Measurements from ENCODE around the gene THTPA. TPM values are rescaled to one million over a fixed set of nuclear protein-coding genes. Genes with fewer than 3 reads are reported as not detected.

The THTPA gene, protein sequence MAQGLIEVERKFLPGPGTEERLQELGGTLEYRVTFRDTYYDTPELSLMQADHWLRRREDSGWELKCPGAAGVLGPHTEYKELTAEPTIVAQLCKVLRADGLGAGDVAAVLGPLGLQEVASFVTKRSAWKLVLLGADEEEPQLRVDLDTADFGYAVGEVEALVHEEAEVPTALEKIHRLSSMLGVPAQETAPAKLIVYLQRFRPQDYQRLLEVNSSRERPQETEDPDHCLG
- 11.8 TPM for total RNA-seq (2013)
- polyA plus RNA-seq (10 to 100 TPM; 15.3 to 18.2 (median 17.0) TPM), polyA minus RNA-seq (9.9 and 12.9 TPM in 2 replicates), total RNA-seq (1.3 to 6.6 (median 3.7) reads per million in 11 experiments)

GRCh38 chr14:23555882-23556699, at the start of gene THTPA:
Gene THTPA (plus strand): TSS chr14:23556271. CDS start chr14:23556758, 487 bp downstream.
- H3K4me1 Mint-ChIP-seq, result peaks cover 25% of the 10 kb centered on the region
- H4K20me1 ChIP-seq (ENCODE audit: insufficient read depth, low read length), result peaks cover 6% of the 10 kb centered on the region
- H3K36me3 Mint-ChIP-seq, result peaks cover 25 to 33% of the 10 kb centered on the region in 2 donors
- intact Hi-C loops (cut with micrococcal nuclease), result no loop called here
- no peaks in the 10 kb centered on the region for H3K9me3 Mint-ChIP-seq
- H3K79me2 ChIP-seq (ENCODE audit: insufficient read depth, low read length), result peaks cover 18% of the 10 kb centered on the region
- peaks cover 25 to 35% of the 10 kb centered on the region in 2 donors for H3K36me3 ChIP-seq (replicated peaks in 1 of 2; ENCODE audit: control insufficient read depth in 1 of 2, insufficient read depth in 2 of 2, low read length in 2 of 2)
- WGBS (ENCODE audit: insufficient coverage), result 1% methylated on average over 49 of the region's 54 CpGs
- peaks cover 0 to 1% (median 0%) of the 10 kb centered on the region in 3 donors for H3K27me3 Mint-ChIP-seq (ENCODE audit: low read depth in 3 of 3)
- H3K27ac ChIP-seq (ENCODE audit: low read depth in 1 of 2, low read length in 2 of 2), result peak within 1 kb of the TSS; percentile 33 to 91
- peak within 1 kb of the TSS; percentile 85 for H3K9ac ChIP-seq (ENCODE audit: insufficient read depth, low read length, poor library complexity, severe bottlenecking)
- H3K27ac Mint-ChIP-seq, result peak within 1 kb of the TSS; percentile 78 to 95 (median 92)
- H3K4me3 ChIP-seq (replicated peaks in 1 of 3; ENCODE audit: low read depth in 2 of 3, low read length in 3 of 3), result peak within 1 kb of the TSS; percentile 52 to 99 (median 70)
- peak within 1 kb of the TSS; percentile 79 for H3K4me2 ChIP-seq (replicated peaks; ENCODE audit: extremely low read depth, low read length, poor library complexity, severe bottlenecking)
- peak within 1 kb of the TSS; percentile 95 for H2AFZ ChIP-seq (ENCODE audit: insufficient read depth, low read depth, low read length, poor library complexity, severe bottlenecking)
- H3K4me1 ChIP-seq (ENCODE audit: control insufficient read depth in 1 of 2, insufficient read depth in 2 of 2, low read length in 2 of 2), result peaks cover 19 to 31% of the 10 kb centered on the region in 2 donors
- peak; percentile 76 to 84 (median 82) for DNase-seq
- no peaks in the 10 kb centered on the region for H3K9me3 ChIP-seq (replicated peaks in 1 of 2; ENCODE audit: control insufficient read depth in 1 of 2, insufficient read depth in 1 of 2, low read length in 2 of 2)
- TF ChIP-seq, protein P1, sequence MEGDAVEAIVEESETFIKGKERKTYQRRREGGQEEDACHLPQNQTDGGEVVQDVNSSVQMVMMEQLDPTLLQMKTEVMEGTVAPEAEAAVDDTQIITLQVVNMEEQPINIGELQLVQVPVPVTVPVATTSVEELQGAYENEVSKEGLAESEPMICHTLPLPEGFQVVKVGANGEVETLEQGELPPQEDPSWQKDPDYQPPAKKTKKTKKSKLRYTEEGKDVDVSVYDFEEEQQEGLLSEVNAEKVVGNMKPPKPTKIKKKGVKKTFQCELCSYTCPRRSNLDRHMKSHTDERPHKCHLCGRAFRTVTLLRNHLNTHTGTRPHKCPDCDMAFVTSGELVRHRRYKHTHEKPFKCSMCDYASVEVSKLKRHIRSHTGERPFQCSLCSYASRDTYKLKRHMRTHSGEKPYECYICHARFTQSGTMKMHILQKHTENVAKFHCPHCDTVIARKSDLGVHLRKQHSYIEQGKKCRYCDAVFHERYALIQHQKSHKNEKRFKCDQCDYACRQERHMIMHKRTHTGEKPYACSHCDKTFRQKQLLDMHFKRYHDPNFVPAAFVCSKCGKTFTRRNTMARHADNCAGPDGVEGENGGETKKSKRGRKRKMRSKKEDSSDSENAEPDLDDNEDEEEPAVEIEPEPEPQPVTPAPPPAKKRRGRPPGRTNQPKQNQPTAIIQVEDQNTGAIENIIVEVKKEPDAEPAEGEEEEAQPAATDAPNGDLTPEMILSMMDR (IDR thresholded peaks at IDR 0.05), result no peak
- H3K27me3 ChIP-seq (ENCODE audit: control insufficient read depth in 2 of 2, insufficient read depth in 2 of 2, low read length in 2 of 2), result no peaks in the 10 kb centered on the region
- peak within 1 kb of the TSS; percentile 88 to 93 for H3K4me3 Mint-ChIP-seq

DNA sequence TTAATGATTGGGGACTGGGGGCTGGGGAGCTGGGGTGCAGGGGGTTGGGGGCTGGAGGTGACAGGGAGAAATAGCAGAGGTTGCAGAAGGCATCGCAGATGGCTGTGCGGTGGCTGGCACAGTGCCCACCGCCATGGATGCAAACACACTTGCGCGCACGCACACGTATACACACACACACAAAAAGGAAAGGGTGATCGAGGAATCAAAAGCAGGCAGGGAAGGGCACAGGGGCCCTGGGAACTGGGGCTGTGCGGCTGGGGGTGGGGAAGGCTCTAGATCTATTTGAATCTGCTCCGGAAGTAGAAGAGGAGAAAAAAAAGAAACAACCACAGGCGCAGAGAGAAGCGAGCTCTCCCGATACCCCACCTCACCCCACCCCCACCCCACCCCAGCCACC, 43.9 kb upstream of the THTPA start:
- WGBS (ENCODE audit: insufficient coverage), result no CpG with 5 or more reads among the region's 13 CpGs
- H3K4me1 ChIP-seq (ENCODE audit: control insufficient read depth in 1 of 2, insufficient read depth in 2 of 2, low read length in 2 of 2), result no peaks in the 10 kb centered on the region
- peaks cover 0 to 8% (median 3%) of the 10 kb centered on the region in 3 donors for H3K27me3 Mint-ChIP-seq (ENCODE audit: low read depth in 3 of 3)
- H4K20me1 ChIP-seq (ENCODE audit: insufficient read depth, low read length), result no peaks in the 10 kb centered on the region
- TF ChIP-seq, protein P1 (IDR thresholded peaks at IDR 0.05), result no peak
- H3K4me3 Mint-ChIP-seq, result peak overlapping the region; percentile 40 to 76
- intact Hi-C loops (cut with micrococcal nuclease), result no loop called here
- H3K27ac Mint-ChIP-seq, result peak overlapping the region in 1 of 7 donors; percentile 25
- H2AFZ ChIP-seq (ENCODE audit: insufficient read depth, low read depth, low read length, poor library complexity, severe bottlenecking), result no peak overlapping the region
- no peaks in the 10 kb centered on the region for H3K27me3 ChIP-seq (ENCODE audit: control insufficient read depth in 2 of 2, insufficient read depth in 2 of 2, low read length in 2 of 2)
- no peak overlapping the region for H3K27ac ChIP-seq (ENCODE audit: low read depth in 1 of 2, low read length in 2 of 2)
- no peak overlapping the region for H3K4me3 ChIP-seq (replicated peaks in 1 of 3; ENCODE audit: low read depth in 2 of 3, low read length in 3 of 3)
- no peak overlapping the region for H3K9ac ChIP-seq (ENCODE audit: insufficient read depth, low read length, poor library complexity, severe bottlenecking)
- peaks cover 6% of the 10 kb centered on the region for H3K4me1 Mint-ChIP-seq
- no peak overlapping the region for H3K4me2 ChIP-seq (replicated peaks; ENCODE audit: extremely low read depth, low read length, poor library complexity, severe bottlenecking)
- no peak for DNase-seq
- H3K9me3 Mint-ChIP-seq, result no peaks in the 10 kb centered on the region
- H3K36me3 ChIP-seq (replicated peaks in 1 of 2; ENCODE audit: control insufficient read depth in 1 of 2, insufficient read depth in 2 of 2, low read length in 2 of 2), result no peaks in the 10 kb centered on the region
- peaks cover 0 to 3% of the 10 kb centered on the region in 2 donors for H3K36me3 Mint-ChIP-seq
- H3K79me2 ChIP-seq (ENCODE audit: insufficient read depth, low read length), result no peaks in the 10 kb centered on the region
- H3K9me3 ChIP-seq (replicated peaks in 1 of 2; ENCODE audit: control insufficient read depth in 1 of 2, insufficient read depth in 1 of 2, low read length in 2 of 2), result no peaks in the 10 kb centered on the region
